HG02870 (cell line): ENCODE data around the gene WDR19.
"Not testable (repeated sequence)": the region's sequence is repeated elsewhere in the genome, so short reads cannot be mapped to it uniquely, and the experiment has no call there.

ENCODE experiments used
- ATAC-seq: cut with Tn5 transposase; IDR thresholded peaks from one replicate; pipeline ENCODE4 v1.9.1; 2021; ENCODE audit warnings: mild to moderate bottlenecking, moderate library complexity; ENCODE audit not compliant: unreplicated experiment

WDR19 gene

DNA sequence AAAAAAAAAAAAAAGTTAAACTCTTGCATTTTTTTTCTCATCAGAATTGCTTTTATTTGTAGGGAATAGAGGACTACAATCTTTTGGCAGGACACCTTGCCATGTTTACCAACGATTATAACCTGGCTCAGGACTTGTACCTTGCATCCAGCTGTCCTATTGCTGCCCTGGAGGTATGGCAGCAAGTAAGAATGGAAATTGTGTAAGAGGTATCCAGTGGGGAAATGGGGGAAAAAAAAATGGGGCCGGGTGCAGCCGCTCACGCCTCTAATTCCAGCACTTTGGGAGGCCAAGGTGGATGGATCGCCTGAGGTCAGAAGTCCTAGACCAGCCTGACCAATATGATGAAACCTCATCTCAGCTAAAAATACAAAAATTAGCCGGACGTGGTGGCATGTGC lies 49.8 kb downstream of the WDR19 start:
- no peak for ATAC-seq

DNA sequence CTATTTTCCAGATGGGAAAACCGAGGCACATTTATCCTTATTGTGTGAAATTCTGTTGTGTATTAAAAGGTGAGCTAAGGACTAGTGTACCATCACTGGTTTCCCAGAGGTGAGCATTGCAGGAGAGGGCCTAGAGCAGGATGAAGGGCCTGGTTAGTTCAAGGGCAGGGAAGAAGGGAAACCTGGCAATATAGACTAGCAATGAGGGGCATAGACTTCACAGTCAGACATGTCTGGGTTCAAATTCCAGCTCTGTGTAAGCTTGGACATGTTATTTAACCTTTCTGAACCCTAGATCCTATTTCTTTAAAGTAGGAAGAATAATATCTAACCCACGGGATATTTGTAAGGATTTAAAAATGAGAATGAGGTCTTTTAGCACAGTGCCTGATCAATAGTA lies 50.8 kb downstream of the WDR19 start:
- no peak for ATAC-seq

DNA sequence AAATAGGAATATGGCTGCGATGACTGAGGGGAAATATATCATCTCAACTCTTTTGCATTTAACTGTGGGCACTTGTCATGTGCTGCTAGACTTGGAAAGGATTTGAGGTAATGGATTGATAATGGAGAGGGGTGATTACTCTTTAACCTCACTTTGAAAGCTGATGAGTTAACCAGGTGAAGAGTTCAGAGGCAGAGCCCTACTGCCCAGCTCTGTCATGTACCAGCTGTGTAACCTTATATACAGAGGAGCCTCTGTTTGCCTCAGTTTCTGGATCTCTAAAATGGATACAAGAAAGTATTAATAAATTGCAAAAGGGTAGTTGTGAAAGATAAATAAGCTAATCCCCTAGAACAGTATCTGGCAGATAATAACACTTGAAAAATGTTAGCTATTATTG lies 51.5 kb downstream of the WDR19 start:
- ATAC-seq, result no peak

DNA sequence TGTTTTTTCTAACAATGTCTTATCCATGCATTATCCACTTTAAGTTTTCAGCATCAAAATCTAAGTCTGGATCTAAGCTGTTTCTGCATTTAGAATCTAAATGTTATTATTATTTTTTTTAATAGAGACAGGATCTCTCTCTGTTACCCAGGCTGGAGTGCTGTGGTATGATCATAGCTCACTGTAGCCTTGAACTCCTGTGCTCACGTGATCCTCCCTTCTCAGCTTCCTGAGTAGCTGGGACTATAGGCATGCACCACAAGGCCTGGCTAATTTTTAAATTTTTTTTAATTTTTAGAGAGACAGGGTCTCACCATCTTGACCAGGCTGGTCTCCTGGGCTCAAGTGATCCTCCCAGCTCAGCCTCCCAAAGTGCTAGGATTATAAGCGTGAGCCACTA lies 52.7 kb downstream of the WDR19 start:
- no peak for ATAC-seq

DNA sequence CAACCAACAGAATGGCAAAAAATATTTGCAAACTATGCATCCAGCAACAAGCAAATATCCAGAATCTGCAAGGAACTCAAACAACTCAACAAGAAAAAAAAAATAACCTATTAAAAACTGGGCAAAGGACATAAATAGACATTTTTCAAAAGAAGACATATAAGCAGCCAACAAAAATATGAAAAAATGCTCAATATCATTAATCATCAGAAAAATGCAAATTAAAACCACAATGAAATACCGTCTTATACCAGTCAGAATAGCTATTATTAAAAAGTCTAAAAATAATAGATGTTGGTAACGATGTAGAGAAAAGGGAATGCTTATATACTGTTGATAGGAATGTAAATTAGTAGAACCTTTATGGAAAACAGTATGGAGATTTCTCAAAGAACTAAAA lies 53.4 kb downstream of the WDR19 start:
- ATAC-seq, result no peak

DNA sequence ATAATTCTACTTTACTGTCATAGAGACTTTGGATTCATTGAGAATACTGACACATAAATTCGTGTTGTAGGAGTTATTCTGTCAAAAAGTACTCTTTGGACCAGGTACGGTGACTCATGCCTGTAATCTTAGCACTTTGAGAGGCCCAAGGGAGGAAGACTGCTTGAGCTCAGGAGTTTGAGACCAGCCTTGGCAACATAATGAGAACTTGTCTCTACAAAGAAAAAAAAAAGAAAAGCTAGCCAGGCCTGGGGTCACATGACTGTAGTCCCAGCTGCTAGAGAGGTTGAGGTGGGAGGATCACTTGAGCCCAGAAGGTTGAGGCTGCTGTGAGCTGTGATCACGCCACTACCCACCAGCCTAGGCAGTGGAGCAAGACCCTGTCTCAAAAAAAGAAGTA lies 54.9 kb downstream of the WDR19 start:
- no peak for ATAC-seq

DNA sequence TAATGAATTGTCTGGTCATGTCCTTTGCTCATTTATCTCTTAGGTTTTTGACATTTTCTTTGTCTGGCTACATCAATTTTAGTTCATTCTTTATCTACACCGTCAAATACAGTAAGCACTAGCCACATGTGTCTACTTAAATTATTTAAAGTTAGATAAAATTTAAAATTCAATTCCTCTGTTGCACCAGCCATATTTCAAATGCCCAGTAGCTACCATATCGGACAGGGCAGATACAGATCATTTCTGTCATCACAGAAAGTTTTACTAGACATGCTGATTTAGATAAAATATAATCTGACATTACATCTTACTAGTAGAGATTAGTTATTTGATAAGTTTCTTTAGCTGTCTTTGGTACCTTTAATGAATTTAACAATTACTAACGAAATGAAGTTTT lies 61.1 kb downstream of the WDR19 start:
- ATAC-seq, result no peak

DNA sequence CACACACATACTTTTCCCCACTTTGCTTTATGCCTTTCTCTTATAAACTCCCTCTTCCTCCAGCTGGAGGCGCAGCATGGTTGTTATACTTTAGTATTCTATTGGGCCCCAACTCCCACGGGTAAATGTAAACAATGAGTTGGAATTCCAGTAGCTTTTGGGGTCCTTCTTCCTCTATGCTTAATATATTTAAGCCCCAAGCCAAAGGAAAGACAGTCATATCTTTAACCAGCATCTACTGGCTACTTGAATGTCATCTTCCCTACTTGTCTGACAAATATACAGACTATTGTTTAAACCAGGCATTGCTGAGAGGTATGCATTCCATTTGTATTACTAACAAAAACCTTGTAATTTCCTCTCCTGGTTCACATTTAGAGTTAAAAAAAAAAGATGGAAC lies 72.9 kb downstream of the WDR19 start:
- no peak for ATAC-seq

DNA sequence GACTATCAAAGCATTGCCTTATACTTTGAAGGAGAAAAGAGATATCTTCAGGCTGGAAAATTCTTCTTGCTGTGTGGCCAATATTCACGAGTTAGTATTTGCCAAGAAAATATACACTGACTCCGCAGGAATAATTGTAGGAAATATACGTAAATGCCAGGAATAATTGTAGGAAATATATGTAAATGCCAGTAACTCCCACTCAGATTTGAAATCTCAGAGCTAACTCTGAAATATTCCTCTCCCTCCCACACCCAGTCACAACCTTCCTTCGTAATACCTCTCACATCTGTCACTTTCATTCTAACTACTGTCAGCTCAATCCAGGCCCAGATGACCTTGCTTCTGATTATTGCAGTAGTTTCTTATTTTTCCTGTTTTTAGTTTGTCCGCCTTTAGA lies 73.5 kb downstream of the WDR19 start:
- ATAC-seq, result no peak

DNA sequence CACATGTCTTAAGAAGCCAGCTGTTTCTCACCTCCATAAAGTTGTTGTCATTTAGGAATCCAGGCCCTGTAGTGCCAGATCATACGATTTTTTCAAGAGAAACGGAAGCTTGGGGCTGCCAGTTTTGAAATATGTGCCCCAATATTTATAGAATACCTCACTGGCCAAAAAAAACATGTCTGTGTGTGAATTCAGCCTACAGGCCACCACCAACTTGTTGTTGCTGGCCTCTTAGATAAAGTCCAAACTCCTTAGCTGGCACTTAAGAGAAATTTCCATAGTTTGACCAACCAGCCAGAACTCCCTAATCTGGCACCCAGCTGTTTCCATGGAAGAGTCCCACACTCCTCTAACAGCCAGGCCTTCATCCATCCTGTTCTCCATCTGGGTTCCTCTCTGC lies 74.1 kb downstream of the WDR19 start:
- no peak for ATAC-seq

DNA sequence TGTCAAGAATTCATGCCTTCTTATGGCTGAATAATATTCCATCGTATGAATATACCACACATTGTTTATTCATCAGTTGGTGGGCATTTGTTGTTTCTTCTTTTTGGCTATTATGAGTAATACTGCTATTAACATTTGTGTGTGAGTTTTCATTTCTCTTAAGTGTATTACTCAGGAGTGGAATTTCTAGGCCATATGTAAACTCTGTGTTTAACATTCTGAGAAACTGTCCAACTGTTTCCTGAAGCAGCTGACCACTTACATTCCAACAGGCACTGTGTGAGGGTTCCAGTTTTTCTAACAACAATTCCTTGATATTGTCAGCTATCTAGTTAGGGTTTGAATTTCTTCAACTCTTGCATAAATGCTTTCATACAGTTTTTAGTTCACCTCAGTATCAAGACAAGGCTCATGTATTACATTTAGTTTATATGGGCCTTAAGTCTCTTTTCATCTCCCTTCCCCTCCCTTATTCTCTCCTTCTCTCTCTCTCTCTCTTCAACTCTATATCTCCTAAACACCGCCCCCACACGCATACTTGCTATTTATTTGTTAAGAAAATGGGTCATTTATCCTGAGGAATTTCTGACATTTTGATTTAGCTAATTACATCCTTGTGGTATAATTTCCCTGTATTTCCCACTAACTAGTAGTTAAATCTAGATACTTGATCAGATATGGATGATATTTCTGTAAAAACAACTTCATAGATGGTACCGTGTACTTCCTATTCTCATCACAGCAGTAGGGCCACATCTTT lies 77.4 kb downstream of the WDR19 start:
- ATAC-seq, result no peak

DNA sequence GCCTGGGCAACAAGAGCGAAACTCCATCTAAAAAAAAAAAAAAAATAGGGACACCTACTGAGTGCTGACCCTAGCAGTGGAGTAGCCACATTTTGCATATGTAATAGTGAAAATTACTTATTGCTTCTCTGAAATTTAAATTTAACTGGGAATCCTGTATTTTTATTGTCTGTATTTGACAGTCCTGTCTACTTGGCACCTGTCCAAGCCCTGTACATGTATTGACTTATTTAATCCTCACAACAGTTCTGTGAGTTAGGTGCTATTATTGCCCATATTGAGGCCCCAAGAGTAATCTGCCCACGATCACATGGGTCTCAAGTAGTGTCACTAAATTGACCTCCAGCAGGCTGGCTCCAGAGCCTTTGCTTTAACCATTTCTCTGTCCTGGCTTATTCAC lies 81.6 kb downstream of the WDR19 start:
- no peak for ATAC-seq

DNA sequence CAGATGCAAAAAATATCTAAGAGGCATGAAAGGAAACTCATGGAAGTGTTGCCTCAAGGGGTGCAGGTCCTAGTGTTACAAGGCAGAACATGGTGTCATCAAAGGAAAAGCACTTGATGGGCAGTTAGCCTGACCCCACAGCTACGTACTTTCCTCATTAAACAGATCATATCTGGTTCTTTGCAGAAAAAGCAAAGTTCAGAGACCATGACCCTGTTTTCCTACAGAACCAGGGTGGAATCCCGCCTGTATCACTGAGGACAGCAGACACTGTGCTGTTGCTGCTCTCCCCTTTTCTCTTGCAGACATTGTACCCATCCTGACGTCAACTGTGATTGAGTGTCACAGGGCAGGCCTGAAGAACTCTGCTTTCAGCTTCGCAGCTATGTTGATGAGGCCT lies 92.2 kb downstream of the WDR19 start:
- ATAC-seq, result no peak

DNA sequence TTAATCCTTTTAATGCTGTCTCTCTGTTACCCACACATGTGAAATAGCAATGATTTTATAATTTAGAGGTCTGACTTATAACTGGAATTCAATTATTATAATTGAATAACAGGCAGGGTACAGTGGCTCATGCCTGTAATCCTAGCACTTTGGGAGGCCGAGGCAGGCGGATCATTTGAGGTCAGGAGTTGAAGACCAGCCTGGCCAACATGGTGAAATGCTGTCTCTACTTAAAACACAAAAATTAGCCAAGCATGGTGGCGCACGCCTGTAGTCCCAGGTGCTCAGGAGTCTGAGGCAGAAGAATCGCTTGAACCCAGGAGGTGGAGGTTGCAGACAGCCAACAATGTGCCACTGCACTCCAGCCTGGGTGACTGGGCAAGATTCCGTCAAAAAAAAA lies 95.3 kb downstream of the WDR19 start:
- ATAC-seq, result not testable (repeated sequence)

DNA sequence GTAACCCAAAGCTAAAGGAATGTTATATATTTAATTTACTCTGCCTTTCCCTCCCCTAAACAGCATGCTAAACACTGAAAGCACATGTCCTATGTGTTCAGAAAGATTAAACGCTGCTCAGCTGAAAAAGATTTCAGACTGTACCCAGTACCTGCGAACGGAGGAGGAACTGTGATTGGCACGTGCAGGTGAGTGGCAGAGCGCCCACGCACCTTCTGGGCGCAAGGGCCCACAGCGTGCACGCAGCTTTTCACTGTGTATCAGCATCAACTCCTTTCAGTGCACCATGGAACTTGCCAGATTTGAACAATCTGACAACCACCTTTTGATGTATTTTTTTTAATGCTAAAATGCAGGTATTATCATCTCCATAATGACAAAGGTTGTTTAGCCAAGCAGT lies 96.1 kb downstream of the WDR19 start:
- no peak for ATAC-seq

DNA sequence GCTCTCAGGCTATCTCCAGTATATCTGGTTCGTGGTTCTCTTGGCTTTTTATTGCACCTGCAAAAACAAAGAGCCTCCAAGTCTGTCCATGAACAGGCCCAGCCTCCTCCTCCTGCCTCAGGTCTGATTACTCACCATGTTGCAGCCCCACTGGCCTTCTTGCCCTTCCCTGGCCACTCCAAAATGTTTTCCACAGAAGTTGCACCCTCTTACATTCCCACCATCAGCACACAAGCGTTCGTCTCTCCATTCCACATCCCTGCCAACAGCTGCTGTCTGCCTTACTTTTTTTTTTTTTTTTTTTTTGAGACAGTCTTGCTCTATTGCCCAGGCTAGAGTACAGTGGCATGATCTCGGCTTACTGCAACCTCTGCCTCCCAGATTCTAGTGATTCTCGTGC lies 97.1 kb downstream of the WDR19 start:
- ATAC-seq, result no peak

DNA sequence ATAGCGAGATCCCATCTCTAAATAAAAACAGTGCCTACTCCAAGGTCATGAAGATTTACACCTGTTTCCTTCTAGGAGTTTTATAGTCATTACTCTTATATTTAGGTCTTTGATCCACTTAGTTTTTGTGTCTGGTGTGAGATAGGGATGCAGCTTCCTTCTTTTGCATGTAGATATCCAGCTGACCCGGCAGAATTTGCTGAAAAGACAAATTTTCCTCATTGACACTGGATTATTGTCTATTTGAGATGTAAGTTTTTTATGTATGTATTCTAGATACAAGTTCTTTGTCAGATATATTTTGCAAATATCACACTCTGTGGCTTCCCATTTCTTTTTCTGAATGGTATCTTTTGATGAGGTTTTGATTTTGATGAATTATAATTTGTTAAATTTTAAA lies 98.4 kb downstream of the WDR19 start:
- no peak for ATAC-seq

DNA sequence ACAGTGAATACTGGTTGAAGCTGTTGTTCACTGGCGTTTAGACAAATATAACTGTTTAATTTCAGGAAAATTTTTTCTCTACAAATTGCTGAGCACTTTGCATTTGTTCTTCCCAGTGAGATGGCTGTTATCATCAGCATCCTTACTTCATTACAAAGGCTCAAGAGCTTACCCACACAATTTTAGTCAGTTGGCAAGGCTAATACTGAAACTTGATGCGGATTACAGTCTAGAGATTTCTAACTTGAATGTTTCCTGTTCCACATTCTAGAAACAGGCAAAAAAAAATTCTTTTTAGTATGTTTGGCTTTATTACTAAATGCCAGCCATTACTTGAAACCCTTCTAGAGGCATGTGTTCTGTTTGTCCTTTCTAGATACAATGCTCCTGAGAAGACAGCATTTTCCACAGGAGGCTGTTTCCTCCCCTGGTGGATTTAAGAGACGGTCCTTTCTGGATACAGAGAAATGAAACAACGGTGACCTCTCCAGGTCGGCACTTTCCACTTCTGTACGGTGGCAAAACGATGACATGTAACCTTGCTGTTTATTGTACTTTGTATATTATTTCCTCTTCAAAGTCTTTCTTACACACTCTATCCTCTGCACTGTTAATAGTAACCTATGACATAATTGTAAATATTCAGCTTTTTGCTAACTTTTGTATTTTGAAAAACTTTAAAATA lies 102.9 kb downstream of the WDR19 start:
- no peak for ATAC-seq

DNA sequence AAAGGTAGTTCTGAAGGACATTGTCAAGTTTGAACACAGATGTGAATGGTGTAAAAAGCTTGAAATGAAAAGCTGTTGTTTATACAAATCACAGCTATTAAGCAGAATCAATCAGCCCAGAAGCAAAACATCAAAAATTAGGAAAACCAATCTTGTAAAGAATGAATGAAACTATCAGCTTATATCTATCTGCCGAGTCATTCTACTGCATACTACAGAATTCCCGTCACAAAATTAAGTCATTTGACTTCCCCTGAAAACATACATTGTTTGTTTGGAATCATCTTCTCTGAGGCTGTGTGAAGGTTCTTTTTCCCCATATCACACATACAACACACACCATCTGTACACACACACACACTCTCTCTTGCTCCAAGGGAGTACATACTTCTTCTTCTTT lies 103.5 kb downstream of the WDR19 start:
- ATAC-seq, result no peak

DNA sequence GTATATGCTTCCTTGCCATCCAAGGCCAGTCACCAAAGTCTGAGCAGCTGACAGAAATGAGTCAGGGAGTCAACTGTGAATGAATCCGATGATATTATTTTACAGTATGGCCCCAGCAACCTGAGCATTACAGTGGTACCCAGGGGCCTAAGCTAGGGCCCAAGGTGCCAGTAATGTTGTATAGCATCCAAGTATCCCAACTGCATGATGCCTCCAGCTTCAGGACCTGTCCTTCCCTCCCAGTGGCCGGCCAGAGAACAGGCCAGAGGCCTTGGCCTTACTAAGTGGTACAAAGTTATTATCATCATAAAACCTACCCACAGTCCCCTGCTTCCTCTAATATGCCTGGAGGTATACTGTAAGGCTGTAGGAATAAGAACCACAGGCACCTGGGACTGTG lies 103.9 kb downstream of the WDR19 start:
- ATAC-seq, result no peak

DNA sequence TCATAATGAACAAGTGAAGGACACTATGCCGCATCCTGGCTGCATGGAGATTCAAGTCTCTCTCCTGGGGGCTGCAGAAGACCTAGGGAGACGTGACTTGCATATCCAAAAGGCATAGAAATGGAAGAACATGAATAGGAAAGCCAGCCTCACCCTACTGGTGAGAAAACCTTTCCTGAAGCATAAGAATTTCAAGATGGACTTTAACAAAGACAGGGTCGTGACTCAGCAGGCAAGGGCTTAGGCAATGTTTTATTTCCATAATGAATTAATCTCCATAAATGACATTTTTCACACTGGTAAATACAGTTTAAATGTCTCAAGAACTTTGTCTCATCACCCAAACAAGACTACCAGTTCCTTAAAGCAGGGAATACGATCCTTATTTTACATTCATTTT lies 104.9 kb downstream of the WDR19 start:
- no peak for ATAC-seq

DNA sequence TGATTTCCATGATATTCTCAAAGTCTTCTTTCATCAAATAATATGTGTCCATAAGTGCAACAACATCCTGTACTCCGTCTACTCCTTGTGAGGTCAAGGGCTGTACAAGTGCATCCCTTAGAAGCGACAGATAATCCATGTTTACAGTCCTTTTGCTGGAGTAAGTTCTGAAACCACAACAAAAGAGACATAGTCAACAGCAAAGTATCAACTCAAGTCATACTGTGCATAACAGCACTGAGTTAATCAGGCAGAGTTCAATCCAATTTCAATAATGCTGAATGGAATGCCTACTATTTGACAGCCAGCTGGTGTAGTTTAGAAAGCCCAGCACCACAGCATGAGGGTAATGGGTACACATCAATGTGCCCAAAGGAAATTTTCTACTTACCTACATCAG lies 109.4 kb downstream of the WDR19 start:
- ATAC-seq, result no peak

DNA sequence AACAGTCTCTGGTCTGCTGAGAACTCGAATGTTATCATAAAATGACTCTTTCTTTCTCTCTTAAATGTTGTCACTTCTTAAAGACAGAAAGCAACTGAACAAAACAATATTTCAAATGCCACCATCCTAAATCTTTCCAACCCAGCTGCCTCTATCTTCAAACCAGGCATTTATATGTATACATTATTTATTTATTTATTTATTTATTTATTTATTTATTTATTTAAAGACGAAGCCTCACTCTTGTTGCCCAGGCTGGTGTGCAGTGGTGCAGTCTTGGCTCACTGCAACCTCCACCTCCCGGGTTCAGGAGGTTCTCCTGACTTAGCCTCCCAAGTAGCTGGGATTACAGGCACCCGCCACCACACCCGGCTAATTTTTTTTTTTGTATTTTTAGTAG lies 110.1 kb downstream of the WDR19 start:
- not testable (repeated sequence) for ATAC-seq
